Keratinocyte (primary cell): ENCODE measurements around the gene PAX5. TPM values are rescaled to one million over a fixed set of nuclear protein-coding genes. Genes with fewer than 3 reads are reported as not detected.
A peak's percentile ranks its signal among the peaks of the same experiment; 100 is the strongest.

Experiments
- DNase-seq: peaks from one replicate; pipeline ENCODE4 v3.0.0-alpha.2; 2011; ENCODE audit warnings: low read depth, missing footprints, low spot score
- FAIRE-seq: peaks from 2 replicates; lab custom pipeline; 2011; peaks lifted over from hg19 to GRCh38; lab: Jason Lieb, UNC
- H2AFZ ChIP-seq: 2 replicates; pipeline ENCODE4 v1.6.0; 2012; ENCODE audit warnings: low read length, control low read depth, inconsistent platforms; ENCODE audit not compliant: control insufficient read depth
- H3K27ac ChIP-seq: 2 replicates; pipeline ENCODE4 v1.5.1; 2011; ENCODE audit warnings: low read length; ENCODE audit not compliant: control insufficient read depth, insufficient read depth
- H3K27me3 ChIP-seq: 3 replicates; pipeline ENCODE4 v1.6.0; 2011; ENCODE audit warnings: low read length; ENCODE audit not compliant: control insufficient read depth, insufficient read depth; ENCODE audit errors: extremely low read depth
- H3K36me3 ChIP-seq, 2 experiments: 2 replicates in 1 of 2; 3 replicates in 1 of 2; pipeline ENCODE4 v1.5.1; 2011; ENCODE audit warnings: low read length in 2 of 2, mild to moderate bottlenecking in 1 of 2; ENCODE audit not compliant: control insufficient read depth in 2 of 2, insufficient read depth in 2 of 2; ENCODE audit errors: extremely low read depth in 1 of 2
- H3K4me1 ChIP-seq: 3 replicates; pipeline ENCODE4 v1.5.1; 2011; ENCODE audit warnings: low read length; ENCODE audit not compliant: control insufficient read depth, insufficient read depth; ENCODE audit errors: extremely low read depth
- H3K4me2 ChIP-seq: 3 replicates; pipeline ENCODE4 v1.6.0; 2011; ENCODE audit warnings: low read depth, low read length; ENCODE audit not compliant: control insufficient read depth, insufficient read depth; ENCODE audit errors: extremely low read depth
- H3K4me3 ChIP-seq, 3 experiments: fragments of 200-600 bp in 1 of 3; sonication (generic) in 1 of 3; 2 replicates in 2 of 3; 3 replicates in 1 of 3; pipeline ENCODE4 v1.5.1; 2011 to 2016; ENCODE audit warnings: low read length in 3 of 3, mild to moderate bottlenecking in 3 of 3, control low read depth in 2 of 3, inconsistent platforms in 1 of 3, low read depth in 1 of 3, mixed read lengths in 1 of 3, mixed run types in 1 of 3, moderate library complexity in 1 of 3; ENCODE audit not compliant: control insufficient read depth in 2 of 3, insufficient read depth in 2 of 3; ENCODE audit errors: extremely low read depth in 1 of 3
- H3K79me2 ChIP-seq: 2 replicates; pipeline ENCODE4 v1.6.0; 2012; ENCODE audit warnings: low read length; ENCODE audit not compliant: control insufficient read depth, insufficient read depth
- H3K9ac ChIP-seq: 3 replicates; pipeline ENCODE4 v1.6.0; 2011; ENCODE audit warnings: low read length; ENCODE audit not compliant: control insufficient read depth, insufficient read depth; ENCODE audit errors: extremely low read depth
- H3K9me1 ChIP-seq: 3 replicates; pipeline ENCODE4 v1.6.0; 2011; ENCODE audit warnings: low read length; ENCODE audit not compliant: control insufficient read depth, insufficient read depth; ENCODE audit errors: extremely low read depth
- H3K9me3 ChIP-seq: 2 replicates; pipeline ENCODE4 v1.5.1; 2012; ENCODE audit warnings: low read depth, low read length; ENCODE audit not compliant: control insufficient read depth
- H4K20me1 ChIP-seq: 3 replicates; pipeline ENCODE4 v1.6.0; 2011; ENCODE audit warnings: low read length; ENCODE audit not compliant: control insufficient read depth, insufficient read depth; ENCODE audit errors: extremely low read depth
- EZH2 ChIP-seq: IDR thresholded peaks from one replicate; pipeline ENCODE4 v1.6.1; 2012; ENCODE audit warnings: inconsistent platforms, mild to moderate bottlenecking, low read length, moderate library complexity
- dilution Hi-C: fragments of 300-500 bp; cut with MboI; formaldehyde crosslinking; loops from one replicate; pipeline ENCODE4 v1.7.0; 2020; ENCODE audit warnings: low sequenced_read_pairs; ENCODE audit not compliant: extremely low pct_ligation_motif_present
- polyA plus RNA-seq, 5 experiments: library from polyadenylated mRNA; depleted of rRNA in 3 of 5; stranded (reverse) in 3 of 5; stranded (forward) in 1 of 5; unstranded in 1 of 5; fragments of >200 nt; gene quantifications; 1 replicate in 1 of 5; 2 replicates in 3 of 5; 3 replicates in 1 of 5; pipeline versions ENCODE4 v1.2.1 to v1.2.3, GENCODE V29; 2011 to 2012; ENCODE audit warnings: missing spikeins in 2 of 5, low read depth in 1 of 5, low replicate concordance in 1 of 5
- TF ChIP-seq, protein P1 (sequence below), 3 experiments: IDR thresholded peaks in 1 of 3; conservative IDR thresholded peaks in 1 of 3; optimal IDR thresholded peaks in 1 of 3; 2 replicates in 2 of 3; 3 replicates in 1 of 3; pipeline versions ENCODE3 to v1.5.1; 2011; ENCODE audit warnings: low read length in 3 of 3, mild to moderate bottlenecking in 3 of 3, moderate library complexity in 2 of 3, control low read depth in 1 of 3, inconsistent platforms in 1 of 3; ENCODE audit not compliant: insufficient read depth in 2 of 3; ENCODE audit errors: extremely low read depth in 1 of 3

The PAX5 gene
- polyA plus RNA-seq, 1 donor (not counting 4 experiments of a cell fraction or from before 2014, with no cell fraction given) = not detected

DNA sequence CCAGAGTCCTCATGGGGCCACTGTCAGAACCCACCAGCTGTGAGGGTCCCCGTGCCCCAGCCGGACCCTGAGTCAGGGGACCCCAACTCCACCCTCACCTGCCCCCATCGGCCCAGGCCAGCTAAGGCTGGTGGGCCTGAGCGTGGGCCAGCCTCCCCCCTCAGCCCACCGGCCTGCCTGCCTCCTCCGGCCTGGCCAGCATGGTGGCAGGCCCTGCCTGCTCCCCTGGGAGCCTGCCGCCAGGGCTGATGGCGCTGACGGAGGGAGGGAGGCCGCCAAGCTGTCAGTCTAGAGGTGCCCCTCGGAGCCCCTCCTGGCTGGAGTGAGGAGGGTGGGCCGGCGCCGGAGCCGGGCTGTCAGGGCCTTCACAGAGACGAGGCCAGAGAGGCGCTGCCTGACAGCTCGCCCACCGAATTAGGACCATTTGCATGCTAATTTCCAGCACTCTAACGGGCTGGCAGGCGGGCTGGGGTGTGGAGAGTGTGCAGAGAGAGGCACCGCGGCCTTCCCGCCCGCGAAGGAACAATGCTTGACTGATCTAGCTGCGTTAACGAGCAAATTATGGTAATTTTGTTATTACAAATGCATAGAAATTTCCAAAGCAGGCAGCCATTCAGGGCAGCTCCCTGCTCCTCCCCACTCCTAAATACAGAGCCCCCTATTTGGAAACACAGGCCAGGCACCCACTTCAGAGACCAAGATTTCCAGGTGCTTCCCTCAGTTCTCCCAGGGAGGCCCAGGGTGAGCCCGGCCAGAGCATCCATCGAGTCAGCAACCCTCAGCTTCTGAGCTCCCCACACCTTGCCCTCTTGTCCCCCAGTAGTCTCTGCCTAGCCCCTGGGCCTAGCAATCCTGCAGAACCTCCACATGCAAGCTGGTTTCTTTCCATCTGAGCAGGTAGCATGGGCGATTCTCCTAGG is 169.3 kb downstream of the PAX5 start:
- Histone ChIP-seq H4K20me1 (no peaks in the 10 kb centered on the region), H3K36me3 (no peaks in the 10 kb centered on the region), H3K4me3 (no peak overlapping the region), H3K4me1 (no peaks in the 10 kb centered on the region), H3K79me2 (no peaks in the 10 kb centered on the region), H3K9me1 (no peaks in the 10 kb centered on the region), H3K9me3 (no peaks in the 10 kb centered on the region), H3K27ac (no peak overlapping the region), H2AFZ (no peak overlapping the region), H3K27me3 (no peaks in the 10 kb centered on the region), H3K4me2 (no peak overlapping the region), H3K9ac (no peak overlapping the region)
- DNase-seq (no peak), FAIRE-seq (no peak)
- TF ChIP-seq EZH2 = no peak
- TF ChIP-seq, protein P1, sequence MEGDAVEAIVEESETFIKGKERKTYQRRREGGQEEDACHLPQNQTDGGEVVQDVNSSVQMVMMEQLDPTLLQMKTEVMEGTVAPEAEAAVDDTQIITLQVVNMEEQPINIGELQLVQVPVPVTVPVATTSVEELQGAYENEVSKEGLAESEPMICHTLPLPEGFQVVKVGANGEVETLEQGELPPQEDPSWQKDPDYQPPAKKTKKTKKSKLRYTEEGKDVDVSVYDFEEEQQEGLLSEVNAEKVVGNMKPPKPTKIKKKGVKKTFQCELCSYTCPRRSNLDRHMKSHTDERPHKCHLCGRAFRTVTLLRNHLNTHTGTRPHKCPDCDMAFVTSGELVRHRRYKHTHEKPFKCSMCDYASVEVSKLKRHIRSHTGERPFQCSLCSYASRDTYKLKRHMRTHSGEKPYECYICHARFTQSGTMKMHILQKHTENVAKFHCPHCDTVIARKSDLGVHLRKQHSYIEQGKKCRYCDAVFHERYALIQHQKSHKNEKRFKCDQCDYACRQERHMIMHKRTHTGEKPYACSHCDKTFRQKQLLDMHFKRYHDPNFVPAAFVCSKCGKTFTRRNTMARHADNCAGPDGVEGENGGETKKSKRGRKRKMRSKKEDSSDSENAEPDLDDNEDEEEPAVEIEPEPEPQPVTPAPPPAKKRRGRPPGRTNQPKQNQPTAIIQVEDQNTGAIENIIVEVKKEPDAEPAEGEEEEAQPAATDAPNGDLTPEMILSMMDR (optimal IDR thresholded peaks at IDR 0.05 in 1 of 3, IDR thresholded peaks at IDR 0.05 in 1 of 3, conservative IDR thresholded peaks at IDR 0.05 in 1 of 3; ENCODE audit: extremely low read depth in 1 of 3, insufficient read depth in 2 of 3, low read length in 3 of 3) = no peak
- dilution Hi-C loops = no loop called here

- Histone ChIP-seq H3K4me3 (no peak overlapping the region), H3K4me1 (peaks cover 13% of the 10 kb centered on the region), H3K4me2 (no peak overlapping the region), H3K79me2 (no peaks in the 10 kb centered on the region), H2AFZ (no peak overlapping the region), H4K20me1 (no peaks in the 10 kb centered on the region), H3K9me3 (no peaks in the 10 kb centered on the region), H3K27ac (no peak overlapping the region), H3K36me3 (no peaks in the 10 kb centered on the region), H3K9me1 (peaks cover 2% of the 10 kb centered on the region), H3K9ac (no peak overlapping the region), H3K27me3 (no peaks in the 10 kb centered on the region)
- no peak for TF ChIP-seq EZH2
- TF ChIP-seq, protein P1 (optimal IDR thresholded peaks at IDR 0.05 in 1 of 3, IDR thresholded peaks at IDR 0.05 in 1 of 3, conservative IDR thresholded peaks at IDR 0.05 in 1 of 3; ENCODE audit: extremely low read depth in 1 of 3, insufficient read depth in 2 of 3, low read length in 3 of 3) = peak; percentile 39 to 74 (median 64)
- FAIRE-seq (no peak), DNase-seq (no peak)
- dilution Hi-C loops = no loop called here
Observed at GRCh38 chr9:36862206-36863145, 171.6 kb downstream of the PAX5 start.
